H1 (cell line): ENCODE data around the gene SAMD4A. TPM values are rescaled to one million over a fixed set of nuclear protein-coding genes. Genes with fewer than 3 reads are reported as not detected.

Source experiments
- CTCF ChIA-PET: fragments of 300-600 bp; sonication (Branson Sonifier 250); formaldehyde crosslinking; loops from one replicate; lab custom pipeline; 2021; ENCODE audit not compliant: partially characterized antibody; lab: Charles Lee
- POLR2A ChIA-PET: fragments of 300-600 bp; sonication (Branson Sonifier 250); formaldehyde crosslinking; loops from one replicate; lab custom pipeline; 2021; ENCODE audit warnings: inconsistent platforms; ENCODE audit not compliant: partially characterized antibody; lab: Charles Lee
- DNase-seq, 2 experiments: peaks; one replicate each; pipeline versions ENCODE4 v3.0.0 to v3.0.0-alpha.2; 2010 to 2022; ENCODE audit warnings: low spot score in 2 of 2, low read depth in 1 of 2, mixed read lengths in 1 of 2
- FAIRE-seq: peaks from 2 replicates; lab custom pipeline; 2011; peaks lifted over from hg19 to GRCh38; lab: Jason Lieb, UNC
- H2AFZ ChIP-seq: 2 replicates; pipeline ENCODE4 v1.8.1; 2012; ENCODE audit warnings: low read length, inconsistent platforms
- H2AK5ac ChIP-seq: 2 replicates; pipeline ENCODE4 v1.6.1; 2013; ENCODE audit warnings: low read depth, low read length
- H2BK120ac ChIP-seq: replicated peaks from 2 replicates; pipeline ENCODE3; 2013; ENCODE audit warnings: low read depth, low read length, inconsistent platforms
- H2BK12ac ChIP-seq: 2 replicates; pipeline ENCODE4 v1.6.1; 2013; ENCODE audit warnings: low read depth, low read length
- H2BK15ac ChIP-seq: 2 replicates; pipeline ENCODE4 v1.6.1; 2013; ENCODE audit warnings: low read length
- H2BK20ac ChIP-seq: 2 replicates; pipeline ENCODE4 v1.6.1; 2013; ENCODE audit warnings: low read length
- H2BK5ac ChIP-seq: 2 replicates; pipeline ENCODE4 v1.6.1; 2013; ENCODE audit warnings: low read depth, low read length
- H3K14ac ChIP-seq: 2 replicates; pipeline ENCODE4 v1.6.1; 2013; ENCODE audit warnings: inconsistent platforms; ENCODE audit not compliant: insufficient read length
- H3K18ac ChIP-seq: 2 replicates; pipeline ENCODE4 v1.6.1; 2013; ENCODE audit warnings: low read length; ENCODE audit errors: extremely low read depth
- H3K23ac ChIP-seq: 2 replicates; pipeline ENCODE4 v1.6.1; 2013; ENCODE audit warnings: inconsistent platforms; ENCODE audit not compliant: insufficient read length
- H3K23me2 ChIP-seq: 2 replicates; pipeline ENCODE4 v1.6.1; 2013; ENCODE audit warnings: low read depth, low read length
- H3K27ac ChIP-seq: 2 replicates; pipeline ENCODE4 v1.6.1; 2011; ENCODE audit warnings: low read depth, low read length, inconsistent platforms
- H3K27me3 ChIP-seq, 4 experiments: replicated peaks in 1 of 4; 1 replicate in 1 of 4; 2 replicates in 3 of 4; pipeline versions ENCODE4 v1.6.1 to v1.8.1; 2011 to 2013; ENCODE audit warnings: low read length in 3 of 4, mild to moderate bottlenecking in 3 of 4, inconsistent platforms in 2 of 4, mixed read lengths in 2 of 4, moderate library complexity in 1 of 4; ENCODE audit not compliant: control insufficient read depth in 3 of 4, insufficient read depth in 3 of 4; ENCODE audit errors: extremely low read depth in 1 of 4
- H3K36me3 ChIP-seq, 4 experiments: 2 replicates each; pipeline versions ENCODE4 v1.6.1 to v1.8.1; 2011 to 2013; ENCODE audit warnings: mild to moderate bottlenecking in 4 of 4, low read length in 3 of 4, moderate library complexity in 2 of 4, control low read depth in 1 of 4, inconsistent platforms in 1 of 4; ENCODE audit not compliant: insufficient read depth in 4 of 4, control insufficient read depth in 2 of 4
- H3K4ac ChIP-seq: replicated peaks from 2 replicates; pipeline ENCODE3; 2013; ENCODE audit warnings: low read length, low read depth, mixed read lengths, inconsistent platforms; ENCODE audit not compliant: insufficient read length
- H3K4me1 ChIP-seq, 4 experiments: replicated peaks in 1 of 4; 1 replicate in 1 of 4; 2 replicates in 3 of 4; pipeline versions ENCODE4 v1.6.1 to v1.8.1; 2011 to 2013; ENCODE audit warnings: low read length in 3 of 4, inconsistent platforms in 2 of 4, mixed read lengths in 1 of 4; ENCODE audit not compliant: insufficient read depth in 4 of 4, control insufficient read depth in 3 of 4
- H3K4me2 ChIP-seq, 2 experiments: 2 replicates each; pipeline versions ENCODE4 v1.6.1 to v1.8.1; 2011 to 2013; ENCODE audit warnings: low read depth in 2 of 2, low read length in 2 of 2, control low read depth in 1 of 2, inconsistent platforms in 1 of 2, mild to moderate bottlenecking in 1 of 2; ENCODE audit not compliant: insufficient read depth in 1 of 2
- H3K4me3 ChIP-seq, 4 experiments: fragments of 200-600, 300-600 bp in 1 of 4; sonication (generic), shearing (Covaris generic), sonication (Bioruptor Twin) in 1 of 4; 2 replicates each; pipeline versions ENCODE4 v1.5.1 to v1.8.1; 2011 to 2016; ENCODE audit warnings: low read length in 4 of 4, low read depth in 3 of 4, control low read depth in 2 of 4, inconsistent platforms in 2 of 4, mild to moderate bottlenecking in 2 of 4, mixed read lengths in 1 of 4, moderate library complexity in 1 of 4; ENCODE audit not compliant: insufficient read depth in 2 of 4; ENCODE audit errors: extremely low read depth in 1 of 4
- H3K56ac ChIP-seq: replicated peaks from 2 replicates; pipeline ENCODE3; 2013; ENCODE audit warnings: low read depth, mild to moderate bottlenecking, mixed read lengths, low read length, inconsistent platforms; ENCODE audit not compliant: insufficient read length
- H3K79me1 ChIP-seq: 2 replicates; pipeline ENCODE4 v1.6.1; 2013; ENCODE audit warnings: low read depth, low read length, control low read depth
- H3K79me2 ChIP-seq, 2 experiments: 2 replicates each; pipeline versions ENCODE4 v1.6.1 to v1.8.1; 2012 to 2013; ENCODE audit warnings: low read length in 2 of 2, mild to moderate bottlenecking in 2 of 2, inconsistent platforms in 1 of 2; ENCODE audit not compliant: insufficient read depth in 2 of 2, control insufficient read depth in 1 of 2
- H3K9ac ChIP-seq, 4 experiments: replicated peaks in 1 of 4; 1 replicate in 1 of 4; 2 replicates in 3 of 4; pipeline versions ENCODE4 v1.6.1 to v1.8.1; 2011 to 2013; ENCODE audit warnings: low read depth in 3 of 4, low read length in 3 of 4, control low read depth in 2 of 4, mild to moderate bottlenecking in 2 of 4, moderate library complexity in 2 of 4, inconsistent platforms in 1 of 4; ENCODE audit errors: extremely low read depth in 1 of 4
- H3K9me3 ChIP-seq, 2 experiments: 2 replicates each; pipeline versions ENCODE4 v1.6.1 to v1.8.1; 2012 to 2013; ENCODE audit warnings: mild to moderate bottlenecking in 2 of 2, moderate library complexity in 2 of 2, control low read depth in 1 of 2, inconsistent platforms in 1 of 2, low read depth in 1 of 2, low read length in 1 of 2, mixed read lengths in 1 of 2; ENCODE audit not compliant: insufficient read depth in 2 of 2
- H4K20me1 ChIP-seq, 2 experiments: replicated peaks in 1 of 2; 2 replicates each; pipeline versions ENCODE3 to v1.8.1; 2011 to 2013; ENCODE audit warnings: inconsistent platforms in 2 of 2, low read length in 2 of 2, mild to moderate bottlenecking in 1 of 2; ENCODE audit not compliant: insufficient read depth in 2 of 2, control insufficient read depth in 1 of 2
- H4K5ac ChIP-seq: 2 replicates; pipeline ENCODE4 v1.6.1; 2013; ENCODE audit warnings: low read length, low read depth, mixed read lengths, inconsistent platforms; ENCODE audit not compliant: insufficient read length
- H4K8ac ChIP-seq: 2 replicates; pipeline ENCODE4 v1.8.0; 2013; ENCODE audit warnings: mild to moderate bottlenecking, moderate library complexity, low read length, inconsistent platforms; ENCODE audit not compliant: insufficient read depth; ENCODE audit errors: extremely low read depth
- H4K91ac ChIP-seq: replicated peaks from 2 replicates; pipeline ENCODE3; 2013; ENCODE audit warnings: low read length, mixed read lengths, inconsistent platforms; ENCODE audit not compliant: insufficient read length
- CTCF ChIP-seq, 3 experiments: IDR thresholded peaks; 1 replicate in 2 of 3; 2 replicates in 1 of 3; pipeline versions ENCODE4 v1.5.1 to v1.6.1; 2011; ENCODE audit warnings: low read length in 3 of 3, mild to moderate bottlenecking in 3 of 3, inconsistent platforms in 2 of 3, low read depth in 1 of 3, moderate library complexity in 1 of 3; ENCODE audit not compliant: insufficient read depth in 1 of 3; ENCODE audit errors: control extremely low read depth in 1 of 3
- E2F6 ChIP-seq: IDR thresholded peaks from 2 replicates; pipeline ENCODE4 v1.6.1; 2012; ENCODE audit warnings: inconsistent platforms
- EP300 ChIP-seq, 2 experiments: IDR thresholded peaks; 1 replicate in 1 of 2; 2 replicates in 1 of 2; pipeline ENCODE4 v1.6.1; 2011 to 2012; ENCODE audit warnings: low read depth in 2 of 2, low read length in 2 of 2, mild to moderate bottlenecking in 2 of 2, borderline replicate concordance in 1 of 2, inconsistent platforms in 1 of 2, moderate library complexity in 1 of 2
- FOSL1 ChIP-seq: IDR thresholded peaks from 2 replicates; pipeline ENCODE4 v1.6.1; 2011; ENCODE audit warnings: mild to moderate bottlenecking, low read depth, low read length, moderate library complexity; ENCODE audit not compliant: insufficient read depth
- NANOG ChIP-seq: IDR thresholded peaks from 2 replicates; pipeline ENCODE4 v1.6.1; 2011; ENCODE audit warnings: low read length, low read depth, mild to moderate bottlenecking, inconsistent platforms; ENCODE audit not compliant: insufficient read depth, poor library complexity, severe bottlenecking
- NRF1 ChIP-seq: IDR thresholded peaks from 2 replicates; pipeline ENCODE4 v1.6.1; 2011; ENCODE audit warnings: mild to moderate bottlenecking, low read depth, low read length, improper control_type of control experiment
- SIN3A ChIP-seq, 2 experiments: IDR thresholded peaks in 1 of 2; conservative IDR thresholded peaks in 1 of 2; 2 replicates each; pipeline ENCODE4 v1.6.1; 2011 to 2012; ENCODE audit warnings: low read length in 2 of 2, improper control_type of control experiment in 1 of 2, low read depth in 1 of 2, mild to moderate bottlenecking in 1 of 2
- SP2 ChIP-seq: IDR thresholded peaks from 2 replicates; pipeline ENCODE4 v1.6.1; 2012; ENCODE audit warnings: mild to moderate bottlenecking, low read length, inconsistent platforms
- SRF ChIP-seq: IDR thresholded peaks from 2 replicates; pipeline ENCODE4 v1.6.1; 2011; ENCODE audit warnings: mild to moderate bottlenecking, low read depth, low read length, moderate library complexity
- TAF1 ChIP-seq: IDR thresholded peaks from 2 replicates; pipeline ENCODE4 v1.6.1; 2011; ENCODE audit warnings: mild to moderate bottlenecking, low read depth, low read length
- WGBS, 2 experiments: shearing (Covaris generic) in 1 of 2; methylation state at CpG; one replicate each; pipeline versions ENCODE4 v1.1.6 to v1.1.7; 2013 to 2015; ENCODE audit warnings: low lambda C conversion rate in 2 of 2, mixed read lengths in 2 of 2, inconsistent platforms in 1 of 2, low coverage in 1 of 2, missing lambda C conversion rate in 1 of 2; ENCODE audit not compliant: insufficient replicate concordance in 2 of 2, insufficient coverage in 1 of 2, insufficient read length in 1 of 2; ENCODE audit errors: extremely low coverage in 1 of 2, missing lambda C conversion rate in 1 of 2; 5-methylcytosine and 5-hydroxymethylcytosine counted together
- polyA plus RNA-seq, 7 experiments: library from polyadenylated mRNA; depleted of rRNA in 3 of 7; stranded (reverse) in 5 of 7; unstranded in 2 of 7; fragments of >200 nt in 5 of 7; fragments of 200-250 nt in 2 of 7; gene quantifications; 1 replicate in 5 of 7; 2 replicates in 1 of 7; 4 replicates in 1 of 7; pipeline versions ENCODE4 v1.2.1 to v1.2.3, GENCODE V29; 2011 to 2013; ENCODE audit warnings: missing spikeins in 2 of 7, mixed read lengths in 2 of 7
- total RNA-seq: library from RNA; stranded (reverse); fragmentation: NEBNext Ultra II Directional; extraction: Animal tissue kit (Norgen Biotek cat#: 25700); gene quantifications from 2 replicates; pipeline ENCODE4 v1.2.1, GENCODE V29; 2021

The SAMD4A gene
- total and polyA plus RNA-seq, 2 of the 8 experiments (the other 6 are each of a cell fraction or from before 2014, with no cell fraction given), result 2.4 to 12.3 TPM

GRCh38 chr14:54704768-54705167 is 137.8 kb downstream of the SAMD4A start:
- Histone ChIP-seq H4K91ac (no peak overlapping the region), H3K79me1 (no peaks in the 10 kb centered on the region; the same call in 1 of the 2 replicates), H3K23ac (no peak overlapping the region), H3K36me3 (no peaks in the 10 kb centered on the region; a peak in 1 of 8 replicates), H3K27me3 (no peaks in the 10 kb centered on the region; a peak in 1 of 7 replicates), H3K23me2 (no peaks in the 10 kb centered on the region), H3K4me3 (no peak overlapping the region), H2BK120ac (no peak overlapping the region), H2BK5ac (no peak overlapping the region), H3K4me1 (peaks cover 0 to 6% (median 0%) of the 10 kb centered on the region in 4 experiments; a peak in 1 of 7 replicates), H2BK12ac (no peak overlapping the region), H2BK20ac (no peak overlapping the region), H3K4ac (no peak overlapping the region), H3K14ac (no peak overlapping the region), H3K4me2 (no peak overlapping the region), H3K56ac (no peak overlapping the region), H3K79me2 (no peaks in the 10 kb centered on the region), H3K9me3 (no peaks in the 10 kb centered on the region), H4K8ac (no peak overlapping the region), H3K9ac (no peak overlapping the region), H2AFZ (no peak overlapping the region), H3K27ac (no peak overlapping the region), H2BK15ac (no peak overlapping the region), H4K5ac (no peak overlapping the region), H2AK5ac (no peak overlapping the region), H4K20me1 (no peaks in the 10 kb centered on the region), H3K18ac (no peak overlapping the region)
- FAIRE-seq, result no peak
- POLR2A ChIA-PET, result no interaction called here
- 97% methylated on average over 2 of the region's 2 CpGs; no CpG with 5 or more reads in 1 of the 2 experiments for WGBS, 2 experiments
- CTCF ChIA-PET, result interaction anchor here (0.7 to 2.5 kb wide), 7 partner anchors 12 to 131 kb away, joined by 3 to 8 read pairs (median 5); no protein-coding TSS in a partner anchor
- no peak for DNase-seq
- no peak for TF ChIP-seq NANOG
- TF ChIP-seq FOSL1, result no peak
- TF ChIP-seq E2F6, result no peak
- TF ChIP-seq NRF1, result no peak
- no peak for TF ChIP-seq SP2
- TF ChIP-seq EP300 (IDR thresholded peaks at IDR 0.05; ENCODE audit: borderline replicate concordance in 1 of 2, low read depth in 2 of 2, low read length in 2 of 2), result no peak
- TF ChIP-seq TAF1, result no peak
- no peak for TF ChIP-seq CTCF (IDR thresholded peaks at IDR 0.05; ENCODE audit: control extremely low read depth in 1 of 3, insufficient read depth in 1 of 3, low read depth in 1 of 3, low read length in 3 of 3)
- TF ChIP-seq SIN3A (conservative IDR thresholded peaks at IDR 0.05 in 1 of 2, IDR thresholded peaks at IDR 0.05 in 1 of 2; ENCODE audit: low read depth in 1 of 2, low read length in 2 of 2), result no peak
- TF ChIP-seq SRF, result no peak
